Measurements from ENCODE around the gene SMYD3.

GRCh38 chr1:246278371-246278770 lies 228.7 kb downstream of the SMYD3 start:
- TF ChIP-seq CTCF (IDR thresholded peaks at IDR 0.05) (no peak), POLR2A (IDR thresholded peaks at IDR 0.05; ENCODE audit: low read depth) (no peak), POLR2AphosphoS5 (IDR thresholded peaks at IDR 0.05) (no peak), EP300 (IDR thresholded peaks at IDR 0.05) (no peak)
